ENCODE measurements around the gene TUSC2. TPM values are rescaled to one million over a fixed set of nuclear protein-coding genes. Genes with fewer than 3 reads are reported as not detected.

The TUSC2 gene
- total RNA-seq, 6 experiments from 2014 or later = 9.7 to 36.9 (median 12.5) TPM

- H3K36me3 ChIP-seq = no peaks in the 10 kb centered on the region
- no CpG with 5 or more reads among the region's 2 CpGs for WGBS (ENCODE audit: insufficient coverage, low coverage, low lambda C conversion rate, missing lambda C conversion rate)
- DNase-seq = peak in 1 of 3 donors; percentile 52
- TF ChIP-seq, protein P1, sequence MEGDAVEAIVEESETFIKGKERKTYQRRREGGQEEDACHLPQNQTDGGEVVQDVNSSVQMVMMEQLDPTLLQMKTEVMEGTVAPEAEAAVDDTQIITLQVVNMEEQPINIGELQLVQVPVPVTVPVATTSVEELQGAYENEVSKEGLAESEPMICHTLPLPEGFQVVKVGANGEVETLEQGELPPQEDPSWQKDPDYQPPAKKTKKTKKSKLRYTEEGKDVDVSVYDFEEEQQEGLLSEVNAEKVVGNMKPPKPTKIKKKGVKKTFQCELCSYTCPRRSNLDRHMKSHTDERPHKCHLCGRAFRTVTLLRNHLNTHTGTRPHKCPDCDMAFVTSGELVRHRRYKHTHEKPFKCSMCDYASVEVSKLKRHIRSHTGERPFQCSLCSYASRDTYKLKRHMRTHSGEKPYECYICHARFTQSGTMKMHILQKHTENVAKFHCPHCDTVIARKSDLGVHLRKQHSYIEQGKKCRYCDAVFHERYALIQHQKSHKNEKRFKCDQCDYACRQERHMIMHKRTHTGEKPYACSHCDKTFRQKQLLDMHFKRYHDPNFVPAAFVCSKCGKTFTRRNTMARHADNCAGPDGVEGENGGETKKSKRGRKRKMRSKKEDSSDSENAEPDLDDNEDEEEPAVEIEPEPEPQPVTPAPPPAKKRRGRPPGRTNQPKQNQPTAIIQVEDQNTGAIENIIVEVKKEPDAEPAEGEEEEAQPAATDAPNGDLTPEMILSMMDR (IDR thresholded peaks at IDR 0.05) = no peak
- no peaks in the 10 kb centered on the region for H3K27me3 ChIP-seq
- intact Hi-C loops (cut with DNase I) = no loop called here
- H3K4me3 ChIP-seq = no peak overlapping the region
- H3K9me3 ChIP-seq = no peaks in the 10 kb centered on the region
- no peak for ATAC-seq
- peaks cover 0 to 35% (median 12%) of the 10 kb centered on the region in 4 donors for H3K4me1 ChIP-seq
- no peak overlapping the region for H3K27ac ChIP-seq
These were observed 30.6 kb downstream of the TUSC2 start for GRCh38 chr3:50297384-50297775.

DNA sequence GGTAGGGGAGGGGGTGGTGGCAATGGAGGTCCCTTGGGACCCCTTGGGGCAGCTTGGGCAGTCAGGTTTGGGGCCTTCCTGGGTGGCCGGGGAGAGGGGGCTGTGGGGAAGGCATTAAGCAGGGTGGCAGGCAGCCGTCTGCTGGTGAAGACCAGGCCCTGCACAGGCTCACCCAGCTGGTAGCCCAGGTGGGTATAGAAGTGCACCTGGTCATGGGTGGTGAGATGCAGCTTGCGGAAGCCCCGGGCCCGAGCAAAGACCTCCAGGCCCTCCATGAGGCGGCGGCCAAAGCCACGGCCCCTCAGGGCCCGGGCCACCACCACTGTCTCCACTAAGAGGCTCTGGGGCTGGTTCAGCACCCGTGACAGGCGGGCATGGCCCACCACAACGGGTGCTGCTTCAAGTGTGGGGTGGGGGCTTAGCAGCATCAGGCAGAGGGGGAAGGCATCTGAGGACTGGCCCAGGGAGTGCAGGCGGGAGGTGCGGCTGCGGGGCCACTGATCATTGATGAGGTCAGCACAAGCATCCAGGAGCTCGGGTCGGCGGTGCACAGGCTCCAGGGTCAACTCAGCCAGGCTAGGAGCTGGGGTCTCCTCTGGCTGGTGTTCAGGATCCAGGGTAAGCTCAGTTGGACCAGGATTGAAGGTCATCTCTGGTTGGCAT is 31.2 kb downstream of the TUSC2 start:
- DNase-seq (no peak), ATAC-seq (no peak)
- no peaks in the 10 kb centered on the region for H3K27me3 ChIP-seq
- intact Hi-C loops (cut with DNase I) = no loop called here
- H3K4me1 ChIP-seq = peaks cover 0 to 35% (median 12%) of the 10 kb centered on the region in 4 donors
- WGBS (ENCODE audit: insufficient coverage, low coverage, low lambda C conversion rate, missing lambda C conversion rate) = 92% methylated on average over 4 of the region's 18 CpGs
- no peak for TF ChIP-seq POLR2A (IDR thresholded peaks at IDR 0.05)
- TF ChIP-seq, protein P1 (IDR thresholded peaks at IDR 0.05) = no peak
- no peaks in the 10 kb centered on the region for H3K36me3 ChIP-seq
- no peak overlapping the region for H3K27ac ChIP-seq
- H3K4me3 ChIP-seq = no peak overlapping the region
- no peaks in the 10 kb centered on the region for H3K9me3 ChIP-seq

- ATAC-seq = no peak
- 50% methylated on average over 1 of the region's 8 CpGs for WGBS (ENCODE audit: insufficient coverage, low coverage, low lambda C conversion rate, missing lambda C conversion rate)
- Histone ChIP-seq H3K27ac (no peak overlapping the region), H3K9me3 (no peaks in the 10 kb centered on the region), H3K27me3 (no peaks in the 10 kb centered on the region), H3K36me3 (no peaks in the 10 kb centered on the region), H3K4me1 (peaks cover 0 to 32% (median 13%) of the 10 kb centered on the region in 4 donors), H3K4me3 (no peak overlapping the region)
- DNase-seq = no peak
- intact Hi-C loops (cut with DNase I) = no loop called here
- no peak for TF ChIP-seq POLR2A (IDR thresholded peaks at IDR 0.05)
- TF ChIP-seq, protein P1 (IDR thresholded peaks at IDR 0.05) = no peak
These were observed 32.2 kb downstream of the TUSC2 start for GRCh38 chr3:50295553-50296431.

DNA sequence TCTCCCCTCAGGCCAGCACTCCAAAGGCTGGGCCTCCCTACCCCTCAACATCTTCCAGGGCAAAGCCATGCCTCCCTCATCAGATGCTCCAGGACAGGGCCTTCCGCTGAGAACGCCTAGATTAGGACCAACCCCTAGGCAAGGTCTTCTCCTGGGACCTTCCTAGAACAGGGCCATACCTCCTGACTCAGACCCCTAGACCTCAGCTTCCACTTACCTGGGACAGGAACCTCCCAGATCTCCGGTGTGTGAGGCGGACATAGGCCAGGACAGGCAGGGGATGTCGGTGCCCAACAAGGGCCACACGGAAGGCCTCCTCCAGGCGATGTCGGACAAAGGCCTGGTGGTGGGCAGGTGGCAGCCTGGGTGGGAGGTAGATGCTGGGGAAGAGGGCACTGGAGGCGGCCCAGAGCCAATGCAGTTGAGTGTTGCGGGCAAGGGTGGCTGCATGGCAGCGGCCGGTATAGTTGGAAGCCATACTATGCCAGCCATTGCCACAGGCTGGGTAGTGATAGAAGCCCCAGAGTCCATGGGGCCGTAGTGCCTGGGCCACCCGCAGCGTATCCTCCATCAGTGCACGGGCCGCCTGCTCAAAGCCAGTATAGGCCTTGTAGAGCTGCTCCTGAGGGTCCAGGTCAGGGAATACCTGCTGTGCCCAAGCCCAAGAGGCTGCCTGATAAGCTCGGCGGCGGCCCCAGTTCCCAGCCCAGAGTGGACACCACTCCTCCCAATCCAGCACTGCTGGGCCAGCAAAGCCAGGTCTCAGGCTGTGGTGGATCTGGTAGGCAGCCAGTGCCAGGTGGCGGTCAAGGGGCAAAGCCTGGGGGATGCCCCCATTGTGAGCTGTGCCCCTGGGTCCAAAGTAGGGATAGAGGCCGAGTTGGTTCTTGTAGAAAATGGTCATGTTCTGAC is 33.3 kb downstream of the TUSC2 start:
- Histone ChIP-seq H3K36me3 (peaks cover 0 to 5% (median 2%) of the 10 kb centered on the region in 4 donors), H3K9me3 (no peaks in the 10 kb centered on the region), H3K4me3 (no peak overlapping the region), H3K4me1 (peaks cover 0 to 21% (median 6%) of the 10 kb centered on the region in 4 donors), H3K27me3 (no peaks in the 10 kb centered on the region), H3K27ac (no peak overlapping the region)
- TF ChIP-seq, protein P1 (IDR thresholded peaks at IDR 0.05) = no peak
- no peak for TF ChIP-seq POLR2A (IDR thresholded peaks at IDR 0.05)
- WGBS (ENCODE audit: insufficient coverage, low coverage, low lambda C conversion rate, missing lambda C conversion rate) = 84% methylated on average over 8 of the region's 22 CpGs
- no peak for ATAC-seq
- DNase-seq = no peak
- intact Hi-C loops (cut with DNase I) = no loop called here
